Spleen (tissue), 11 donors: Measurements from ENCODE around the gene RYR2. TPM values are rescaled to one million over a fixed set of nuclear protein-coding genes. Genes with fewer than 3 reads are reported as not detected.

ENCODE experiments used
- DNase-seq: peaks from one replicate; pipeline ENCODE4 v3.0.0-alpha.2; 2020
- H3K27ac ChIP-seq, 8 donors: fragments of 200-600 bp; sonication (generic) in 7 of 8; 1 replicate in 4 of 8; 2 replicates in 4 of 8; pipeline versions ENCODE4 v1.5.0 to v1.8.0; 2016 to 2021; ENCODE audit warnings: inconsistent platforms in 4 of 8, mild to moderate bottlenecking in 4 of 8, moderate library complexity in 1 of 8
- H3K27me3 ChIP-seq, 7 donors: fragments of 200-600 bp; sonication (generic) in 6 of 7; replicated peaks in 1 of 7; 1 replicate in 4 of 7; 2 replicates in 3 of 7; pipeline versions ENCODE4 v1.5.0 to v1.8.0; 2016 to 2021; ENCODE audit warnings: inconsistent platforms in 3 of 7, mild to moderate bottlenecking in 1 of 7
- H3K36me3 ChIP-seq, 6 donors: fragments of 200-600 bp; sonication (generic) in 5 of 6; 1 replicate in 4 of 6; 2 replicates in 2 of 6; pipeline versions ENCODE4 v1.5.0 to v1.8.0; 2016 to 2021; ENCODE audit warnings: inconsistent platforms in 2 of 6
- H3K4me1 ChIP-seq, 6 donors: fragments of 200-600 bp; sonication (generic) in 5 of 6; 1 replicate in 3 of 6; 2 replicates in 3 of 6; pipeline versions ENCODE4 v1.5.0 to v1.8.0; 2016 to 2021; ENCODE audit warnings: inconsistent platforms in 3 of 6
- H3K4me3 ChIP-seq, 8 donors: fragments of 200-600 bp; sonication (generic) in 7 of 8; 1 replicate in 4 of 8; 2 replicates in 4 of 8; pipeline versions ENCODE4 v1.5.0 to v1.8.0; 2016 to 2021; ENCODE audit warnings: inconsistent platforms in 4 of 8, mild to moderate bottlenecking in 4 of 8, moderate library complexity in 2 of 8
- H3K9me3 ChIP-seq, 8 donors: fragments of 200-600 bp; sonication (generic) in 7 of 8; 1 replicate in 4 of 8; 2 replicates in 4 of 8; pipeline versions ENCODE4 v1.5.0 to v1.8.0; 2016 to 2021; ENCODE audit warnings: inconsistent platforms in 4 of 8
- POLR2A ChIP-seq, 3 donors: fragments of 450-650 bp; IDR thresholded peaks; one replicate each; pipeline ENCODE4 v1.5.1; 2017; ENCODE audit warnings: antibody characterized with exemption in 3 of 3, mild to moderate bottlenecking in 1 of 3
- POLR2AphosphoS5 ChIP-seq, 3 donors: sonication (generic); formaldehyde crosslinking; IDR thresholded peaks; one replicate each; pipeline ENCODE4 v1.5.1; 2017; ENCODE audit warnings: antibody characterized with exemption in 3 of 3
- WGBS, 5 donors: extraction: QIAGEN DNeasy Blood & Tissue Kit in 3 of 5; methylation state at CpG; one replicate each; pipeline versions ENCODE4 v1.1.5 to v1.1.7; 2013 to 2018; 5-methylcytosine and 5-hydroxymethylcytosine counted together
- intact Hi-C: fragments of 100-400 bp; cut with DNase I; formaldehyde crosslinking; loops from one replicate; pipeline ENCODE4 v1.15.0; 2023; ENCODE audit warnings: low total_unique reads
- polyA plus RNA-seq, 3 donors: library from polyadenylated mRNA; stranded (reverse); fragments of 200-250 nt; gene quantifications; one replicate each; pipeline ENCODE4 v1.2.1, GENCODE V29; 2013
- total RNA-seq, 7 donors: library from RNA; depleted of rRNA in 3 of 7; stranded (reverse); fragments of >200 nt in 3 of 7; fragmentation: NEBNext Ultra II Directional in 4 of 7; extraction: Animal tissue kit (Norgen Biotek cat#: 25700) in 4 of 7; gene quantifications; one replicate each; pipeline versions ENCODE4 v1.1.0 to v1.2.1, GENCODE V29; 2016 to 2021
- TF ChIP-seq, protein P1 (sequence below), 11 experiments: fragments of 200-600 bp in 7 of 11; fragments of 450-650 bp in 4 of 11; sonication (generic) in 4 of 11; IDR thresholded peaks in 8 of 11; conservative IDR thresholded peaks in 3 of 11; 1 replicate in 7 of 11; 2 replicates in 4 of 11; pipeline versions ENCODE4 v1.4.0 to v1.8.0; 2016 to 2021; ENCODE audit warnings: antibody characterized with exemption in 11 of 11, inconsistent platforms in 4 of 11, mild to moderate bottlenecking in 1 of 11
- donor health status: healthy with polysubstance abuse.
- donor health status: DM: no; HTN: no; CAD: no; lungs with moderate emphysema.
- donor health status: DM: no; HTN: no; CAD: no.
- donor health status: Bipolar disorder and iron deficiency.
- donor health status: healthy.
- donor health status: DM: no; HTN: no; CAD: no.
- donor health status: DM: yes; HTN: yes; CAD: no.

The RYR2 gene
- total and polyA plus RNA-seq, 10 donors, result 0.12 to 7.1 (median 3.7) TPM

GRCh38 chr1:237861944-237862343, 820.0 kb downstream of the RYR2 start:
- H3K27me3 ChIP-seq, result peaks cover 0 to 10% (median 0%) of the 10 kb centered on the region in 7 donors
- WGBS, 5 donors, result 45 to 75% (median 63%) methylated on average over 8 of the region's 8 CpGs
- H3K9me3 ChIP-seq, result no peaks in the 10 kb centered on the region
- intact Hi-C loops, result loop anchor here (10.0 kb wide), 1 partner anchor 1553 kb away; no protein-coding TSS in a partner anchor
- DNase-seq, result no peak
- no peak overlapping the region for H3K4me3 ChIP-seq
- TF ChIP-seq POLR2AphosphoS5 (IDR thresholded peaks at IDR 0.05), result no peak
- TF ChIP-seq, protein P1, sequence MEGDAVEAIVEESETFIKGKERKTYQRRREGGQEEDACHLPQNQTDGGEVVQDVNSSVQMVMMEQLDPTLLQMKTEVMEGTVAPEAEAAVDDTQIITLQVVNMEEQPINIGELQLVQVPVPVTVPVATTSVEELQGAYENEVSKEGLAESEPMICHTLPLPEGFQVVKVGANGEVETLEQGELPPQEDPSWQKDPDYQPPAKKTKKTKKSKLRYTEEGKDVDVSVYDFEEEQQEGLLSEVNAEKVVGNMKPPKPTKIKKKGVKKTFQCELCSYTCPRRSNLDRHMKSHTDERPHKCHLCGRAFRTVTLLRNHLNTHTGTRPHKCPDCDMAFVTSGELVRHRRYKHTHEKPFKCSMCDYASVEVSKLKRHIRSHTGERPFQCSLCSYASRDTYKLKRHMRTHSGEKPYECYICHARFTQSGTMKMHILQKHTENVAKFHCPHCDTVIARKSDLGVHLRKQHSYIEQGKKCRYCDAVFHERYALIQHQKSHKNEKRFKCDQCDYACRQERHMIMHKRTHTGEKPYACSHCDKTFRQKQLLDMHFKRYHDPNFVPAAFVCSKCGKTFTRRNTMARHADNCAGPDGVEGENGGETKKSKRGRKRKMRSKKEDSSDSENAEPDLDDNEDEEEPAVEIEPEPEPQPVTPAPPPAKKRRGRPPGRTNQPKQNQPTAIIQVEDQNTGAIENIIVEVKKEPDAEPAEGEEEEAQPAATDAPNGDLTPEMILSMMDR (IDR thresholded peaks at IDR 0.05 in 8 of 11, conservative IDR thresholded peaks at IDR 0.05 in 3 of 11), result no peak
- no peak for TF ChIP-seq POLR2A (IDR thresholded peaks at IDR 0.05)
- H3K4me1 ChIP-seq, result peaks cover 0 to 9% (median 5%) of the 10 kb centered on the region in 6 donors
- no peak overlapping the region for H3K27ac ChIP-seq
- H3K36me3 ChIP-seq, result no peaks in the 10 kb centered on the region

DNA sequence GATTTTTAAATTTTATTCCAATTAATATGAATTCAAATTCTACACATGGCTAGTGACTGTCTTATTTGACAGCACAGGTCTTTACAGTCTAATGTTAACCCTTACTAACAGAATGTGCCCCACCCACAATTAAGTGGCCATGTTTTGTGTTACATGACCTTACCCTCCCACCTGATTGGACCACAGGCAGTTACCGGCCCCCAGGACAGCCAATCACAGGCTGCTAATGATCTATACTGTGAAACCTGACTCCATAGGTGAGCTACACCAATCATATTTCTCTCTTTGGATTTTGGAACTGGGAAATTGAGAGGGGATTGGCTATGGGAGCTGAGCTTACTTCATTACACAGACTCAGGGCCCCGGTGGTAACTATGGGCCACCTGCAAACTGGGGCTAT, 821.2 kb downstream of the RYR2 start:
- H3K9me3 ChIP-seq, result no peaks in the 10 kb centered on the region
- no peak for DNase-seq
- TF ChIP-seq POLR2AphosphoS5 (IDR thresholded peaks at IDR 0.05), result no peak
- no peak for TF ChIP-seq POLR2A (IDR thresholded peaks at IDR 0.05)
- TF ChIP-seq, protein P1 (IDR thresholded peaks at IDR 0.05 in 8 of 11, conservative IDR thresholded peaks at IDR 0.05 in 3 of 11), result no peak
- H3K27ac ChIP-seq, result no peak overlapping the region
- H3K36me3 ChIP-seq, result no peaks in the 10 kb centered on the region
- peaks cover 0 to 10% (median 0%) of the 10 kb centered on the region in 7 donors for H3K27me3 ChIP-seq
- no peak overlapping the region for H3K4me3 ChIP-seq
- 84 to 98% (median 90%) methylated on average over 2 of the region's 2 CpGs for WGBS, 5 donors
- intact Hi-C loops, result loop anchor here (10.0 kb wide), 1 partner anchor 1552 kb away; no protein-coding TSS in a partner anchor
- peaks cover 0 to 9% (median 5%) of the 10 kb centered on the region in 6 donors for H3K4me1 ChIP-seq

- peaks cover 0 to 9% (median 5%) of the 10 kb centered on the region in 6 donors for H3K4me1 ChIP-seq
- H3K27me3 ChIP-seq, result peaks cover 0 to 10% (median 0%) of the 10 kb centered on the region in 7 donors
- H3K9me3 ChIP-seq, result no peaks in the 10 kb centered on the region
- peak; percentile 81 for DNase-seq
- 9 to 19% (median 13%) methylated on average over 15 to 25 of the region's 25 CpGs for WGBS, 5 donors
- no peaks in the 10 kb centered on the region for H3K36me3 ChIP-seq
- peak; percentile 61 to 80 (median 66) for TF ChIP-seq POLR2AphosphoS5 (IDR thresholded peaks at IDR 0.05)
- TF ChIP-seq, protein P1 (IDR thresholded peaks at IDR 0.05 in 8 of 11, conservative IDR thresholded peaks at IDR 0.05 in 3 of 11), result peak in 10 of 11 experiments; percentile 21 to 74 (median 62)
- no peak for TF ChIP-seq POLR2A (IDR thresholded peaks at IDR 0.05)
- no peak overlapping the region for H3K27ac ChIP-seq
- intact Hi-C loops, result loop anchor here (10.0 kb wide), 1 partner anchor 1550 kb away; no protein-coding TSS in a partner anchor
- peak overlapping the region in 1 of 8 donors; percentile 28 for H3K4me3 ChIP-seq
Observed at GRCh38 chr1:237864338-237865244, 822.6 kb downstream of the RYR2 start.
